RKO (cell line): ENCODE results near the gene MAK.
"Not testable (repeated sequence)": the region's sequence is repeated elsewhere in the genome, so short reads cannot be mapped to it uniquely, and the experiment has no call there.

Source experiments
- DNase-seq: peaks from one replicate; pipeline ENCODE4 v3.0.0-alpha.2; 2016; ENCODE audit warnings: low spot score

The MAK gene

GRCh38 chr6:10854922-10855632 lies 16.7 kb upstream of the MAK start:
- no peak for DNase-seq

- DNase-seq = not testable (repeated sequence)
Measured at GRCh38 chr6:10853849-10854300, 15.5 kb upstream of the MAK start.

- no peak for DNase-seq
Measured at GRCh38 chr6:10852361-10852960, 14.1 kb upstream of the MAK start.

GRCh38 chr6:10850728-10851127 lies 12.4 kb upstream of the MAK start:
- DNase-seq = no peak

GRCh38 chr6:10849901-10850300 lies 11.6 kb upstream of the MAK start:
- no peak for DNase-seq

GRCh38 chr6:10847684-10848083 lies 9.3 kb upstream of the MAK start:
- peak; percentile 8 for DNase-seq

- DNase-seq = no peak
Measured at GRCh38 chr6:10843554-10843953, 5.2 kb upstream of the MAK start.

- DNase-seq = peak; percentile 27
Measured at GRCh38 chr6:10838794-10839333, 525 bp upstream of the MAK start.

- DNase-seq = peak; percentile 6
Measured at GRCh38 chr6:10837622-10837994, 731 bp downstream of the MAK start.

GRCh38 chr6:10837009-10837621 lies 1.2 kb downstream of the MAK start:
- no peak for DNase-seq

GRCh38 chr6:10834823-10835222 lies 3.5 kb downstream of the MAK start:
- no peak for DNase-seq

GRCh38 chr6:10831609-10832008 lies 6.7 kb downstream of the MAK start:
- no peak for DNase-seq

GRCh38 chr6:10824819-10825218 lies 13.5 kb downstream of the MAK start:
- no peak for DNase-seq

- no peak for DNase-seq
Measured at GRCh38 chr6:10824297-10824696, 14.0 kb downstream of the MAK start.

- DNase-seq = not testable (repeated sequence)
Measured at GRCh38 chr6:10814176-10814575, 24.2 kb downstream of the MAK start.

- DNase-seq = peak; percentile 13
Measured at GRCh38 chr6:10809098-10809497, 29.2 kb downstream of the MAK start.

GRCh38 chr6:10808376-10808775 lies 30.0 kb downstream of the MAK start:
- no peak for DNase-seq

GRCh38 chr6:10801224-10801848 lies 37.0 kb downstream of the MAK start:
- DNase-seq = peak; percentile 70

- DNase-seq = peak; percentile 22
Measured at GRCh38 chr6:10800810-10801209, 37.5 kb downstream of the MAK start.

GRCh38 chr6:10794239-10794638 lies 44.1 kb downstream of the MAK start:
- DNase-seq = no peak

- DNase-seq = no peak
Measured at GRCh38 chr6:10793695-10794094, 44.6 kb downstream of the MAK start.

- DNase-seq = no peak
Measured at GRCh38 chr6:10793035-10793434, 45.3 kb downstream of the MAK start.

GRCh38 chr6:10792101-10792500 lies 46.2 kb downstream of the MAK start:
- DNase-seq = no peak
